ENCODE measurements around the gene SETD2. TPM values are rescaled to one million over a fixed set of nuclear protein-coding genes. Genes with fewer than 3 reads are reported as not detected.

Gene SETD2
- total RNA-seq, 2 donors from 2014 or later: 40.8 to 48.3 TPM

- peak in 1 of 2 donors; percentile 14 for ATAC-seq
- no peaks in the 10 kb centered on the region for H3K36me3 Mint-ChIP-seq
- peak overlapping the region; percentile 83 for H3K4me3 Mint-ChIP-seq
- H3K27ac Mint-ChIP-seq: peak overlapping the region; percentile 97
- H3K4me1 Mint-ChIP-seq (ENCODE audit: low read depth in 2 of 2): peaks cover 65 to 66% of the 10 kb centered on the region in 2 donors
- no peaks in the 10 kb centered on the region for H3K27me3 Mint-ChIP-seq
- H3K9me3 Mint-ChIP-seq: no peaks in the 10 kb centered on the region
- no peak for DNase-seq (ENCODE audit: low spot score)
Measured at GRCh38 chr3:46987319-46987742, 176.6 kb downstream of the SETD2 start.

GRCh38 chr3:46986782-46987310 lies 177.1 kb downstream of the SETD2 start:
- H3K27ac Mint-ChIP-seq: peak overlapping the region; percentile 97
- H3K9me3 Mint-ChIP-seq: no peaks in the 10 kb centered on the region
- ATAC-seq: no peak
- no peak for DNase-seq (ENCODE audit: low spot score)
- peak overlapping the region; percentile 83 for H3K4me3 Mint-ChIP-seq
- H3K36me3 Mint-ChIP-seq: no peaks in the 10 kb centered on the region
- peaks cover 67% of the 10 kb centered on the region in 2 donors for H3K4me1 Mint-ChIP-seq (ENCODE audit: low read depth in 2 of 2)
- H3K27me3 Mint-ChIP-seq: no peaks in the 10 kb centered on the region

- peak overlapping the region; percentile 83 for H3K4me3 Mint-ChIP-seq
- peaks cover 67 to 72% of the 10 kb centered on the region in 2 donors for H3K4me1 Mint-ChIP-seq (ENCODE audit: low read depth in 2 of 2)
- no peaks in the 10 kb centered on the region for H3K27me3 Mint-ChIP-seq
- peak overlapping the region; percentile 97 for H3K27ac Mint-ChIP-seq
- H3K36me3 Mint-ChIP-seq: no peaks in the 10 kb centered on the region
- DNase-seq (ENCODE audit: low spot score) (no peak), ATAC-seq (no peak)
- no peaks in the 10 kb centered on the region for H3K9me3 Mint-ChIP-seq
Measured at GRCh38 chr3:46986055-46986730, 177.7 kb downstream of the SETD2 start.

- H3K27ac Mint-ChIP-seq: peak overlapping the region; percentile 97
- H3K4me1 Mint-ChIP-seq (ENCODE audit: low read depth in 2 of 2): peaks cover 66 to 76% of the 10 kb centered on the region in 2 donors
- no peaks in the 10 kb centered on the region for H3K9me3 Mint-ChIP-seq
- DNase-seq (ENCODE audit: low spot score) (no peak), ATAC-seq (no peak)
- H3K27me3 Mint-ChIP-seq: no peaks in the 10 kb centered on the region
- H3K36me3 Mint-ChIP-seq: no peaks in the 10 kb centered on the region
- no peak overlapping the region for H3K4me3 Mint-ChIP-seq
Measured at GRCh38 chr3:46985588-46985987, 178.3 kb downstream of the SETD2 start.

GRCh38 chr3:46984591-46985459 lies 179.1 kb downstream of the SETD2 start:
- Mint-ChIP-seq H3K36me3 (no peaks in the 10 kb centered on the region), H3K4me1 (ENCODE audit: low read depth in 2 of 2) (peaks cover 58 to 70% of the 10 kb centered on the region in 2 donors), H3K9me3 (no peaks in the 10 kb centered on the region), H3K27me3 (no peaks in the 10 kb centered on the region), H3K4me3 (peak overlapping the region; percentile 34), H3K27ac (peak overlapping the region; percentile 97)
- DNase-seq (ENCODE audit: low spot score): no peak
- no peak for ATAC-seq

GRCh38 chr3:46982546-46982945 lies 181.4 kb downstream of the SETD2 start:
- no peak for ATAC-seq
- Mint-ChIP-seq H3K4me1 (ENCODE audit: low read depth in 2 of 2) (peaks cover 46 to 60% of the 10 kb centered on the region in 2 donors), H3K4me3 (peak overlapping the region; percentile 36), H3K9me3 (no peaks in the 10 kb centered on the region), H3K27me3 (no peaks in the 10 kb centered on the region), H3K36me3 (no peaks in the 10 kb centered on the region), H3K27ac (peak overlapping the region; percentile 73 to 89)
- no peak for DNase-seq (ENCODE audit: low spot score)

GRCh38 chr3:46981932-46982471 lies 181.9 kb downstream of the SETD2 start:
- Mint-ChIP-seq H3K27ac (peak overlapping the region; percentile 80 to 89), H3K27me3 (no peaks in the 10 kb centered on the region), H3K36me3 (no peaks in the 10 kb centered on the region), H3K4me1 (ENCODE audit: low read depth in 2 of 2) (peaks cover 47 to 58% of the 10 kb centered on the region in 2 donors), H3K9me3 (no peaks in the 10 kb centered on the region), H3K4me3 (peak overlapping the region; percentile 53)
- no peak for DNase-seq (ENCODE audit: low spot score)
- no peak for ATAC-seq

- Mint-ChIP-seq H3K4me1 (ENCODE audit: low read depth in 2 of 2) (peaks cover 40 to 43% of the 10 kb centered on the region in 2 donors), H3K36me3 (peaks cover under 1% of the 10 kb centered on the region)
Measured at GRCh38 chr3:46979958-46980497, 183.9 kb downstream of the SETD2 start.

GRCh38 chr3:46978985-46979944 lies 184.6 kb downstream of the SETD2 start, which contains the start of gene NBEAL2:
Gene NBEAL2, plus strand, starts transcription at chr3:46979666. Its CDS starts 196 bp downstream, at chr3:46979862.
- H3K4me3 Mint-ChIP-seq: peak within 1 kb of the TSS; percentile 85
- no peaks in the 10 kb centered on the region for H3K27me3 Mint-ChIP-seq
- no peaks in the 10 kb centered on the region for H3K9me3 Mint-ChIP-seq
- DNase-seq (ENCODE audit: low spot score) (peak; percentile 99), ATAC-seq (peak; percentile 90 to 91)
- H3K36me3 Mint-ChIP-seq: peaks cover 5% of the 10 kb centered on the region
- peaks cover 40 to 44% of the 10 kb centered on the region in 2 donors for H3K4me1 Mint-ChIP-seq (ENCODE audit: low read depth in 2 of 2)
- H3K27ac Mint-ChIP-seq: peak within 1 kb of the TSS; percentile 80 to 89

More at GRCh38 chr3:46979958-46980497, 183.9 kb downstream of the SETD2 start:
- Mint-ChIP-seq H3K27ac (peak overlapping the region in 1 of 2 donors; percentile 89), H3K4me3 (peak overlapping the region; percentile 85), H3K9me3 (no peaks in the 10 kb centered on the region), H3K27me3 (no peaks in the 10 kb centered on the region)
- DNase-seq (ENCODE audit: low spot score): no peak
- peak in 1 of 2 donors; percentile 13 for ATAC-seq

- Mint-ChIP-seq H3K27ac (peak overlapping the region; percentile 89 to 97), H3K9me3 (no peaks in the 10 kb centered on the region), H3K36me3 (peaks cover 5% of the 10 kb centered on the region), H3K4me3 (peak overlapping the region; percentile 96), H3K4me1 (ENCODE audit: low read depth in 2 of 2) (peaks cover 41 to 45% of the 10 kb centered on the region in 2 donors), H3K27me3 (no peaks in the 10 kb centered on the region)
- ATAC-seq (no peak), DNase-seq (ENCODE audit: low spot score) (no peak)
Measured at GRCh38 chr3:46978381-46978780, 185.5 kb downstream of the SETD2 start.

GRCh38 chr3:46977811-46978195 lies 186.1 kb downstream of the SETD2 start:
- peaks cover 5% of the 10 kb centered on the region for H3K36me3 Mint-ChIP-seq
- peaks cover 42 to 44% of the 10 kb centered on the region in 2 donors for H3K4me1 Mint-ChIP-seq (ENCODE audit: low read depth in 2 of 2)

More at GRCh38 chr3:46977811-46978195, 186.1 kb downstream of the SETD2 start:
- Mint-ChIP-seq H3K4me3 (peak overlapping the region; percentile 96), H3K9me3 (no peaks in the 10 kb centered on the region), H3K27ac (peak overlapping the region; percentile 89 to 97), H3K27me3 (no peaks in the 10 kb centered on the region)
- ATAC-seq (no peak), DNase-seq (ENCODE audit: low spot score) (no peak)
